ENCODE results near the gene PRKD2. TPM values are rescaled to one million over a fixed set of nuclear protein-coding genes. Genes with fewer than 3 reads are reported as not detected.
A peak's percentile ranks its signal among the peaks of the same experiment; 100 is the strongest.
"Not testable (repeated sequence)": the region's sequence is repeated elsewhere in the genome, so short reads cannot be mapped to it uniquely, and the experiment has no call there.

The PRKD2 gene
- 100 to 1,000 TPM in 1 of 4 donors, 10 to 100 TPM in 3; 40.1 to 201 (median 53.5) TPM for total RNA-seq

- no peaks in the 10 kb centered on the region for H3K27me3 ChIP-seq
- peak within 1 kb of the TSS; percentile 81 to 94 (median 92) for H3K4me3 ChIP-seq
- in situ Hi-C loops (cut with MboI; ENCODE audit: low pct_ligation_motif_present in 1 of 4, low pct_unique_long_range_greater_than_20kb in 1 of 4, low sequenced_read_pairs in 3 of 4) (no loop called here), intact Hi-C loops (cut with DNase I; ENCODE audit: low total_unique reads) (no loop called here)
- WGBS, 2 donors (ENCODE audit: low coverage in 1 of 2), result 0% methylated on average over 52 of the region's 52 CpGs; no CpG with 5 or more reads in 1 of the 2 donors
- H3K27ac ChIP-seq, result peak within 1 kb of the TSS; percentile 95 to 96 (median 95)
- no peaks in the 10 kb centered on the region for H3K9me3 ChIP-seq
- peak; percentile 94 for DNase-seq
- H3K36me3 ChIP-seq, result peaks cover 0 to 16% (median 3%) of the 10 kb centered on the region in 4 donors
- TF ChIP-seq POLR2AphosphoS5 (IDR thresholded peaks at IDR 0.05) (peak; percentile 48 to 79 (median 77)), POLR2A (IDR thresholded peaks at IDR 0.05) (peak; percentile 48), CTCF (IDR thresholded peaks at IDR 0.05) (no peak), EP300 (IDR thresholded peaks at IDR 0.05; ENCODE audit: low read depth) (no peak)
- peaks cover 20 to 41% (median 32%) of the 10 kb centered on the region in 4 donors for H3K4me1 ChIP-seq
Observed at GRCh38 chr19:46717034-46717715, at the start of gene PRKD2. PRKD2 (minus strand) TSS chr19:46717114; CDS start chr19:46716370, 744 bp downstream.

- Histone ChIP-seq H3K27ac (peak overlapping the region; percentile 76 to 84 (median 83)), H3K27me3 (no peaks in the 10 kb centered on the region), H3K36me3 (no peaks in the 10 kb centered on the region), H3K9me3 (no peaks in the 10 kb centered on the region), H3K4me3 (no peak overlapping the region), H3K4me1 (peaks cover 7 to 38% (median 25%) of the 10 kb centered on the region in 4 donors)
- in situ Hi-C loops (cut with MboI; ENCODE audit: low pct_ligation_motif_present in 1 of 4, low pct_unique_long_range_greater_than_20kb in 1 of 4, low sequenced_read_pairs in 3 of 4) (loop anchor here in 1 of 4 donors (5.0 to 25.0 kb wide), 2 partner anchors 77 to 222 kb away; no protein-coding TSS in a partner anchor), intact Hi-C loops (cut with DNase I; ENCODE audit: low total_unique reads) (no loop called here)
- no peak for TF ChIP-seq POLR2A (IDR thresholded peaks at IDR 0.05)
- peak in 2 of 3 donors; percentile 39 to 40 for TF ChIP-seq POLR2AphosphoS5 (IDR thresholded peaks at IDR 0.05)
- peak; percentile 61 for TF ChIP-seq EP300 (IDR thresholded peaks at IDR 0.05; ENCODE audit: low read depth)
- 51 to 56% methylated on average over 3 to 11 of the region's 11 CpGs for WGBS, 2 donors (ENCODE audit: low coverage in 1 of 2)
- peak; percentile 82 for DNase-seq
Observed at GRCh38 chr19:46764817-46765291, 47.9 kb upstream of the PRKD2 start.

GRCh38 chr19:46762245-46762890 is 45.5 kb upstream of the PRKD2 start:
- H3K27me3 ChIP-seq, result no peaks in the 10 kb centered on the region
- WGBS, 2 donors (ENCODE audit: low coverage in 1 of 2), result 20 to 71% methylated on average over 2 to 6 of the region's 6 CpGs
- no peak overlapping the region for H3K27ac ChIP-seq
- intact Hi-C loops (cut with DNase I; ENCODE audit: low total_unique reads) (no loop called here), in situ Hi-C loops (cut with MboI; ENCODE audit: low pct_ligation_motif_present in 1 of 4, low pct_unique_long_range_greater_than_20kb in 1 of 4, low sequenced_read_pairs in 3 of 4) (loop anchor here in 1 of 4 donors (5.0 to 25.0 kb wide), 2 partner anchors 80 to 225 kb away; no protein-coding TSS in a partner anchor)
- H3K36me3 ChIP-seq, result no peaks in the 10 kb centered on the region
- H3K4me1 ChIP-seq, result peaks cover 7 to 22% (median 17%) of the 10 kb centered on the region in 4 donors
- no peak overlapping the region for H3K4me3 ChIP-seq
- no peak for DNase-seq
- TF ChIP-seq POLR2AphosphoS5 (IDR thresholded peaks at IDR 0.05) (no peak), EP300 (IDR thresholded peaks at IDR 0.05; ENCODE audit: low read depth) (no peak), POLR2A (IDR thresholded peaks at IDR 0.05) (no peak), CTCF (IDR thresholded peaks at IDR 0.05) (no peak)
- H3K9me3 ChIP-seq, result no peaks in the 10 kb centered on the region

GRCh38 chr19:46761418-46761831 is 44.5 kb upstream of the PRKD2 start:
- DNase-seq, result no peak
- H3K4me1 ChIP-seq, result peaks cover 7 to 25% (median 17%) of the 10 kb centered on the region in 4 donors
- H3K36me3 ChIP-seq, result peaks cover 0 to 5% (median 0%) of the 10 kb centered on the region in 4 donors
- intact Hi-C loops (cut with DNase I; ENCODE audit: low total_unique reads) (no loop called here), in situ Hi-C loops (cut with MboI; ENCODE audit: low pct_ligation_motif_present in 1 of 4, low pct_unique_long_range_greater_than_20kb in 1 of 4, low sequenced_read_pairs in 3 of 4) (loop anchor here in 1 of 4 donors (5.0 to 25.0 kb wide), 2 partner anchors 81 to 226 kb away; no protein-coding TSS in a partner anchor)
- TF ChIP-seq POLR2AphosphoS5 (IDR thresholded peaks at IDR 0.05) (no peak), CTCF (IDR thresholded peaks at IDR 0.05) (no peak), EP300 (IDR thresholded peaks at IDR 0.05; ENCODE audit: low read depth) (no peak), POLR2A (IDR thresholded peaks at IDR 0.05) (no peak)
- 46 to 60% methylated on average over 3 to 5 of the region's 5 CpGs for WGBS, 2 donors (ENCODE audit: low coverage in 1 of 2)
- H3K4me3 ChIP-seq, result no peak overlapping the region
- H3K27me3 ChIP-seq, result no peaks in the 10 kb centered on the region
- peak overlapping the region; percentile 9 to 55 (median 28) for H3K27ac ChIP-seq
- H3K9me3 ChIP-seq, result no peaks in the 10 kb centered on the region

- intact Hi-C loops (cut with DNase I; ENCODE audit: low total_unique reads); DNase-seq; H3K9me3 ChIP-seq; H3K36me3 ChIP-seq; H3K4me3 ChIP-seq; H3K27me3 ChIP-seq: not testable (repeated sequence)
- 53 to 72% methylated on average over 2 to 4 of the region's 4 CpGs for WGBS, 2 donors (ENCODE audit: low coverage in 1 of 2)
- peaks cover 7 to 25% (median 17%) of the 10 kb centered on the region in 4 donors for H3K4me1 ChIP-seq
- in situ Hi-C loops (cut with MboI; ENCODE audit: low pct_ligation_motif_present in 1 of 4, low pct_unique_long_range_greater_than_20kb in 1 of 4, low sequenced_read_pairs in 3 of 4), result loop anchor here in 1 of 4 donors (5.0 to 25.0 kb wide), 2 partner anchors 81 to 226 kb away; no protein-coding TSS in a partner anchor
- peak overlapping the region; percentile 9 to 55 (median 46) for H3K27ac ChIP-seq
Observed at GRCh38 chr19:46760897-46761296, 44.0 kb upstream of the PRKD2 start.
